NB4 (cell line): ENCODE measurements around the gene CDH23.

Experiments
- CTCF ChIP-seq: IDR thresholded peaks from one replicate; pipeline ENCODE4 v1.5.1; 2012; ENCODE audit warnings: low read depth, low read length
- POLR2A ChIP-seq: IDR thresholded peaks from 2 replicates; pipeline ENCODE4 v1.6.1; 2011; ENCODE audit warnings: mild to moderate bottlenecking; ENCODE audit not compliant: insufficient read length; ENCODE audit errors: extremely low read depth

- TF ChIP-seq CTCF (no peak), POLR2A (no peak)
These were observed 228.9 kb downstream of the CDH23 start for GRCh38 chr10:71625445-71626175.
